SU-DHL-6 (cell line): ENCODE results near the gene DEPDC1B.

Experiments
- H2AFZ ChIP-seq: fragments of 200-600 bp; sonication (generic); 2 replicates; pipeline ENCODE4 v1.6.1; 2014; ENCODE audit warnings: low read depth, mild to moderate bottlenecking, moderate library complexity, mixed read lengths, antibody characterized with exemption, low read length; ENCODE audit not compliant: severe bottlenecking
- H3F3A ChIP-seq: fragments of 200-600 bp; shearing (Covaris generic); 2 replicates; pipeline ENCODE4 v1.6.0; 2016; ENCODE audit warnings: antibody characterized with exemption, mild to moderate bottlenecking; ENCODE audit not compliant: insufficient read depth
- H3K27ac ChIP-seq: fragments of 200-600 bp; sonication (generic); 2 replicates; pipeline ENCODE4 v1.5.1; 2016; ENCODE audit warnings: low read depth, mild to moderate bottlenecking, low read length, moderate library complexity, mixed read lengths
- H3K27me3 ChIP-seq: fragments of 200-600 bp; sonication (generic), shearing (Covaris generic); 2 replicates; pipeline ENCODE4 v1.6.0; 2014; ENCODE audit warnings: mild to moderate bottlenecking, low read length
- H3K36me3 ChIP-seq: fragments of 200-600 bp; sonication (generic); 2 replicates; pipeline ENCODE4 v1.6.1; 2014; ENCODE audit warnings: mild to moderate bottlenecking, low read length, mixed read lengths
- H3K4me2 ChIP-seq: fragments of 300-600, 200-600 bp; shearing (Covaris generic), sonication (generic); 2 replicates; pipeline ENCODE4 v1.6.0; 2014; ENCODE audit warnings: low read length, low read depth, mild to moderate bottlenecking; ENCODE audit not compliant: poor library complexity, severe bottlenecking
- H3K4me3 ChIP-seq: fragments of 200-600 bp; sonication (generic); 2 replicates; pipeline ENCODE4 v1.5.1; 2014; ENCODE audit warnings: antibody characterized with exemption, low read length, mild to moderate bottlenecking, mixed read lengths; ENCODE audit not compliant: insufficient read depth, poor library complexity, severe bottlenecking
- H3K79me2 ChIP-seq: fragments of 200-600 bp; sonication (generic); 2 replicates; pipeline ENCODE4 v1.6.1; 2014; ENCODE audit warnings: mild to moderate bottlenecking, low read length, moderate library complexity; ENCODE audit not compliant: insufficient read depth
- H3K9ac ChIP-seq: fragments of 200-600 bp; sonication (generic); 2 replicates; pipeline ENCODE4 v1.7.0; 2014; ENCODE audit warnings: mild to moderate bottlenecking, low read length
- H3K9me2 ChIP-seq: fragments of 200-600 bp; sonication (generic); replicated peaks from 2 replicates; pipeline ENCODE4 v1.6.1; 2014; ENCODE audit warnings: low read length; ENCODE audit not compliant: insufficient read depth
- H3K9me3 ChIP-seq: fragments of 200-600 bp; sonication (generic); 2 replicates; pipeline ENCODE4 v1.6.1; 2014; ENCODE audit warnings: low read length, mixed read lengths; ENCODE audit not compliant: insufficient read depth
- H4K20me1 ChIP-seq: fragments of 200-600 bp; sonication (generic); 2 replicates; pipeline ENCODE4 v1.6.1; 2014; ENCODE audit warnings: low read depth, mild to moderate bottlenecking, antibody characterized with exemption, low read length, moderate library complexity, mixed read lengths
- CTCF ChIP-seq: fragments of 200-600 bp; sonication (generic); IDR thresholded peaks from one replicate; pipeline ENCODE4 v1.5.1; 2017; ENCODE audit warnings: antibody characterized with exemption, mild to moderate bottlenecking, low read length, moderate library complexity; ENCODE audit not compliant: insufficient read depth, poor library complexity, severe bottlenecking
- EZH2phosphoT487 ChIP-seq: fragments of 200-600 bp; sonication (generic), shearing (Covaris generic); conservative IDR thresholded peaks from 2 replicates; pipeline ENCODE4 v1.6.1; 2018; ENCODE audit warnings: mild to moderate bottlenecking, antibody characterized with exemption, low read length, moderate library complexity, mixed read lengths

The DEPDC1B gene

GRCh38 chr5:60710362-60710761 is 10.4 kb upstream of the DEPDC1B start:
- Histone ChIP-seq H3K27me3 (no peaks in the 10 kb centered on the region), H3K27ac (no peak overlapping the region), H3K9me2 (no peaks in the 10 kb centered on the region), H3K4me2 (no peak overlapping the region), H2AFZ (no peak overlapping the region), H3K9ac (no peak overlapping the region), H3K4me3 (no peak overlapping the region), H3K79me2 (no peaks in the 10 kb centered on the region), H3F3A (no peaks in the 10 kb centered on the region), H3K9me3 (no peaks in the 10 kb centered on the region), H3K36me3 (no peaks in the 10 kb centered on the region), H4K20me1 (no peaks in the 10 kb centered on the region)
- TF ChIP-seq EZH2phosphoT487 (no peak), CTCF (no peak)

- no peaks in the 10 kb centered on the region for H3F3A ChIP-seq
- H3K9me2 ChIP-seq = no peaks in the 10 kb centered on the region
- no peaks in the 10 kb centered on the region for H4K20me1 ChIP-seq
- H3K9me3 ChIP-seq = no peaks in the 10 kb centered on the region
- H3K27ac ChIP-seq = no peak overlapping the region
- no peak overlapping the region for H2AFZ ChIP-seq
- no peaks in the 10 kb centered on the region for H3K27me3 ChIP-seq
- no peaks in the 10 kb centered on the region for H3K79me2 ChIP-seq
- H3K9ac ChIP-seq = no peak overlapping the region
- H3K36me3 ChIP-seq = no peaks in the 10 kb centered on the region
- TF ChIP-seq CTCF (no peak), EZH2phosphoT487 (no peak)
- H3K4me2 ChIP-seq = no peak overlapping the region
- no peak overlapping the region for H3K4me3 ChIP-seq
Measured at GRCh38 chr5:60705144-60705543, 5.2 kb upstream of the DEPDC1B start.

GRCh38 chr5:60703944-60704343 is 4.0 kb upstream of the DEPDC1B start:
- Histone ChIP-seq H3F3A (no peaks in the 10 kb centered on the region), H3K9me2 (no peaks in the 10 kb centered on the region), H3K9ac (no peak overlapping the region), H3K27ac (no peak overlapping the region), H3K79me2 (peaks cover 7% of the 10 kb centered on the region), H3K9me3 (no peaks in the 10 kb centered on the region), H4K20me1 (no peaks in the 10 kb centered on the region), H3K27me3 (no peaks in the 10 kb centered on the region), H3K4me2 (no peak overlapping the region), H3K4me3 (no peak overlapping the region), H2AFZ (no peak overlapping the region), H3K36me3 (no peaks in the 10 kb centered on the region)
- no peak for TF ChIP-seq CTCF
- TF ChIP-seq EZH2phosphoT487 = no peak
